Astrocyte (in vitro differentiated cells and primary cell): ENCODE data around the gene ARHGDIA.

ENCODE experiments used
- EZH2 ChIP-seq: IDR thresholded peaks from 2 replicates; pipeline ENCODE4 v1.6.1; 2012; ENCODE audit warnings: mild to moderate bottlenecking, low read length, inconsistent platforms; ENCODE audit not compliant: insufficient read depth
- TF ChIP-seq, protein P1 (sequence below): IDR thresholded peaks from 2 replicates; pipeline ENCODE4 v1.5.1; 2011; ENCODE audit warnings: low read depth, mild to moderate bottlenecking, inconsistent platforms, low read length, moderate library complexity; ENCODE audit not compliant: insufficient read depth

DNA sequence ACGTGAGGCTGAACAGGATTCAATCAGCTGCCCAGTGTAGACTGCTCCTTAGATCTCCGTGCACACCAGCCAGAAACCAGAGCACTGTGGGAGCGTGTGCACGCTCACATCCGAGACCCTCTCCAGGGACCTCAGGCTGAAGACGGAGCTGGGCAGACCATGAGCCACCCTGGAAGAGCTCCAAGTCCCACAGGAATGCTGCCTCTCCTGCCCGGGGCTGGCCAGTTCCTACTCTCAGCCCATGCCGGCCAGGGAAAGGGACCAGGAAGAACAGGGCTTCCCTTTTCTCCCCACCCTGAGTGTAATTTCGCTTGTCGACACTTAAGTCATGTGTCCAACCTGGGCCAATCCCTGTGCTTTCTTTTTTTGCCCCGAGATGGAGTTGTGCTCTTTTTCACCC, 13.4 kb upstream of the ARHGDIA start:
- TF ChIP-seq EZH2 = no peak
- TF ChIP-seq, protein P1, sequence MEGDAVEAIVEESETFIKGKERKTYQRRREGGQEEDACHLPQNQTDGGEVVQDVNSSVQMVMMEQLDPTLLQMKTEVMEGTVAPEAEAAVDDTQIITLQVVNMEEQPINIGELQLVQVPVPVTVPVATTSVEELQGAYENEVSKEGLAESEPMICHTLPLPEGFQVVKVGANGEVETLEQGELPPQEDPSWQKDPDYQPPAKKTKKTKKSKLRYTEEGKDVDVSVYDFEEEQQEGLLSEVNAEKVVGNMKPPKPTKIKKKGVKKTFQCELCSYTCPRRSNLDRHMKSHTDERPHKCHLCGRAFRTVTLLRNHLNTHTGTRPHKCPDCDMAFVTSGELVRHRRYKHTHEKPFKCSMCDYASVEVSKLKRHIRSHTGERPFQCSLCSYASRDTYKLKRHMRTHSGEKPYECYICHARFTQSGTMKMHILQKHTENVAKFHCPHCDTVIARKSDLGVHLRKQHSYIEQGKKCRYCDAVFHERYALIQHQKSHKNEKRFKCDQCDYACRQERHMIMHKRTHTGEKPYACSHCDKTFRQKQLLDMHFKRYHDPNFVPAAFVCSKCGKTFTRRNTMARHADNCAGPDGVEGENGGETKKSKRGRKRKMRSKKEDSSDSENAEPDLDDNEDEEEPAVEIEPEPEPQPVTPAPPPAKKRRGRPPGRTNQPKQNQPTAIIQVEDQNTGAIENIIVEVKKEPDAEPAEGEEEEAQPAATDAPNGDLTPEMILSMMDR = no peak
